HFFc6 (cell line): Measurements from ENCODE around the gene NLN. TPM values are rescaled to one million over a fixed set of nuclear protein-coding genes. Genes with fewer than 3 reads are reported as not detected.

Experiments used
- DNase-seq: peaks from one replicate; pipeline ENCODE4 v3.0.0-alpha.2; 2018
- H3K27ac Mint-ChIP-seq: 2 replicates; pipeline ENCODE4 v1.8.0; 2020; ENCODE audit warnings: mild to moderate bottlenecking, mixed read lengths
- H3K27me3 Mint-ChIP-seq: 2 replicates; pipeline ENCODE4 v1.8.0; 2021; ENCODE audit warnings: mild to moderate bottlenecking, moderate library complexity, mixed read lengths; ENCODE audit not compliant: insufficient read depth
- H3K36me3 Mint-ChIP-seq: 2 replicates; pipeline ENCODE4 v1.8.0; 2021; ENCODE audit warnings: low read depth, mixed read lengths
- H3K4me1 Mint-ChIP-seq: 2 replicates; pipeline ENCODE4 v1.8.0; 2020; ENCODE audit warnings: low read depth, mixed read lengths
- H3K4me3 Mint-ChIP-seq: 2 replicates; pipeline ENCODE4 v1.8.0; 2020; ENCODE audit warnings: mild to moderate bottlenecking, moderate library complexity, mixed read lengths
- H3K9me3 Mint-ChIP-seq: 2 replicates; pipeline ENCODE4 v1.8.0; 2020; ENCODE audit warnings: mild to moderate bottlenecking, mixed read lengths
- CTCF ChIP-seq: fragments of 200-600 bp; sonication (generic); IDR thresholded peaks from 2 replicates; pipeline ENCODE4 v1.5.0; 2021; ENCODE audit warnings: antibody characterized with exemption, mild to moderate bottlenecking
- total RNA-seq, 6 experiments: library from RNA; stranded (reverse); fragmentation: NEBNext Ultra II Directional; extraction: Animal tissue kit (Norgen Biotek cat#: 25700); gene quantifications; 2 replicates in 1 of 6; 3 replicates in 5 of 6; pipeline ENCODE4 v1.2.3, GENCODE V29; 2021

Gene NLN
- total RNA-seq, 6 experiments from 2014 or later = 47.9 to 62.0 (median 57.1) TPM

GRCh38 chr5:65876496-65876895, 154.5 kb downstream of the NLN start:
- Mint-ChIP-seq H3K4me3 (no peak overlapping the region), H3K27ac (no peak overlapping the region), H3K27me3 (no peaks in the 10 kb centered on the region), H3K9me3 (peaks cover 16% of the 10 kb centered on the region), H3K4me1 (peaks cover 80% of the 10 kb centered on the region), H3K36me3 (peaks cover 20% of the 10 kb centered on the region)
- no peak for DNase-seq
- no peak for TF ChIP-seq CTCF

GRCh38 chr5:65876970-65877369, 155.0 kb downstream of the NLN start:
- TF ChIP-seq CTCF = no peak
- no peak for DNase-seq
- peaks cover 76% of the 10 kb centered on the region for H3K4me1 Mint-ChIP-seq
- H3K27me3 Mint-ChIP-seq = no peaks in the 10 kb centered on the region
- H3K4me3 Mint-ChIP-seq = no peak overlapping the region
- H3K9me3 Mint-ChIP-seq = peaks cover 16% of the 10 kb centered on the region
- H3K36me3 Mint-ChIP-seq = peaks cover 20% of the 10 kb centered on the region
- H3K27ac Mint-ChIP-seq = peak overlapping the region; percentile 32; the same call in 1 of the 2 replicates

Other genes with a start within 250 kb of the NLN start
- 10 to 100 TPM; 23.1 to 29.9 (median 28.3) TPM for gene ADAMTS6, start 240.3 kb upstream of the NLN start, total RNA-seq
- 10 to 100 TPM; 12.0 to 24.0 (median 19.4) TPM for gene CENPK, start 159.0 kb upstream of the NLN start, total RNA-seq
- 10 to 100 TPM; 17.1 to 24.0 (median 22.1) TPM for gene PPWD1, start 158.9 kb upstream of the NLN start, total RNA-seq
- 10 to 100 TPM; 13.1 to 18.0 (median 15.9) TPM for gene TRIM23, start 97.9 kb upstream of the NLN start, total RNA-seq
- 1 to 10 TPM; 1.2 to 2.0 (median 1.4) TPM for gene SHLD3, start 97.2 kb upstream of the NLN start, total RNA-seq
- gene TRAPPC13, start 97.2 kb upstream of the NLN start, total RNA-seq = 10 to 100 TPM; 15.3 to 20.8 (median 19.4) TPM
- 10 to 100 TPM; 25.7 to 32.7 (median 30.1) TPM for gene SGTB, start 96 bp upstream of the NLN start, total RNA-seq
- gene ERBIN, start 204.4 kb downstream of the NLN start, total RNA-seq = 100 to 1,000 TPM in 5 of 6 experiments, 10 to 100 TPM in 1; 97.5 to 127 (median 114) TPM